ENCODE measurements around the gene TUBGCP2.

GRCh38 chr10:133329491-133330202 lies 21.0 kb upstream of the TUBGCP2 start:
- no peak for TF ChIP-seq EZH2 (IDR thresholded peaks at IDR 0.05; ENCODE audit: insufficient read depth, poor library complexity, severe bottlenecking)
- no peak for TF ChIP-seq EZH2phosphoT487 (IDR thresholded peaks at IDR 0.05; ENCODE audit: insufficient read depth, low read depth)

All from GM23248 (cell line).